Astrocyte (in vitro differentiated cells and primary cell): ENCODE measurements around the gene ENHO.

Source experiments
- EZH2 ChIP-seq: IDR thresholded peaks from 2 replicates; pipeline ENCODE4 v1.6.1; 2012; ENCODE audit warnings: mild to moderate bottlenecking, low read length, inconsistent platforms; ENCODE audit not compliant: insufficient read depth
- TF ChIP-seq, protein P1 (sequence below): IDR thresholded peaks from 2 replicates; pipeline ENCODE4 v1.5.1; 2011; ENCODE audit warnings: low read depth, mild to moderate bottlenecking, inconsistent platforms, low read length, moderate library complexity; ENCODE audit not compliant: insufficient read depth

DNA sequence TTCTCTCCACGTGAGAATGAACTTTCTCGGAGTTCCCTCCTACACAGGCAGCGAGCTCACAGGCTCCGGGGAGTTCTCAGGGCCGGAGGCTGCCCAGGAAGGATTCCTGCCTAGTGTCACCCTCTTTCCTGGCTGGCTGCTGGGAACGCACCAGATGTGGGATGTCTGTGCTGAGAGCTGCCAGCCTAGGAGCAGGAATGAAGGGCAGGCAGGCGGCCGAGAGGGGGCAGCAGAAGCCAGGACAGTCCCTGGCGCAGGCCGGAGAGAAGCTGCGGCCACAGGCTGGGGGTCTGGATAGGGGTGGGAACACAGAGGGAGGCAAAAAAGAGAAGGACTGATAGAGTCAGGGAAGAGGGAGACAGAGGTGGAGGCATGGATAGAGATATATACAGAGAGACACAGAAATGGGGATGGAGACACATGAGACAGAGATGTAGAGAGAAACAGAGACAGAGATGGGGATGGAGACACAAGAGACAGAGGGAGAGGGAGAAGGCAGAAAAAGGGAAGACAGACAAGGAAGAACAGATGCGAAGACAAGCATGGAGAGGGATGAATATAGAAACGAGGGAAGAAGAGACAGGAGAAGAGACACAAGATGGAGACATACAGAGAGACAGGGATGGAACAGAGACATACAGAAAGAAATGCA, 25.3 kb upstream of the ENHO start:
- TF ChIP-seq, protein P1, sequence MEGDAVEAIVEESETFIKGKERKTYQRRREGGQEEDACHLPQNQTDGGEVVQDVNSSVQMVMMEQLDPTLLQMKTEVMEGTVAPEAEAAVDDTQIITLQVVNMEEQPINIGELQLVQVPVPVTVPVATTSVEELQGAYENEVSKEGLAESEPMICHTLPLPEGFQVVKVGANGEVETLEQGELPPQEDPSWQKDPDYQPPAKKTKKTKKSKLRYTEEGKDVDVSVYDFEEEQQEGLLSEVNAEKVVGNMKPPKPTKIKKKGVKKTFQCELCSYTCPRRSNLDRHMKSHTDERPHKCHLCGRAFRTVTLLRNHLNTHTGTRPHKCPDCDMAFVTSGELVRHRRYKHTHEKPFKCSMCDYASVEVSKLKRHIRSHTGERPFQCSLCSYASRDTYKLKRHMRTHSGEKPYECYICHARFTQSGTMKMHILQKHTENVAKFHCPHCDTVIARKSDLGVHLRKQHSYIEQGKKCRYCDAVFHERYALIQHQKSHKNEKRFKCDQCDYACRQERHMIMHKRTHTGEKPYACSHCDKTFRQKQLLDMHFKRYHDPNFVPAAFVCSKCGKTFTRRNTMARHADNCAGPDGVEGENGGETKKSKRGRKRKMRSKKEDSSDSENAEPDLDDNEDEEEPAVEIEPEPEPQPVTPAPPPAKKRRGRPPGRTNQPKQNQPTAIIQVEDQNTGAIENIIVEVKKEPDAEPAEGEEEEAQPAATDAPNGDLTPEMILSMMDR: peak; percentile 61
- no peak for TF ChIP-seq EZH2
